HG02798 (cell line): Measurements from ENCODE around the gene MRS2.

ENCODE experiments used
- ATAC-seq: cut with Tn5 transposase; IDR thresholded peaks from one replicate; pipeline ENCODE4 v1.9.1; 2021; ENCODE audit warnings: mild to moderate bottlenecking; ENCODE audit not compliant: unreplicated experiment, poor library complexity

Gene MRS2

DNA sequence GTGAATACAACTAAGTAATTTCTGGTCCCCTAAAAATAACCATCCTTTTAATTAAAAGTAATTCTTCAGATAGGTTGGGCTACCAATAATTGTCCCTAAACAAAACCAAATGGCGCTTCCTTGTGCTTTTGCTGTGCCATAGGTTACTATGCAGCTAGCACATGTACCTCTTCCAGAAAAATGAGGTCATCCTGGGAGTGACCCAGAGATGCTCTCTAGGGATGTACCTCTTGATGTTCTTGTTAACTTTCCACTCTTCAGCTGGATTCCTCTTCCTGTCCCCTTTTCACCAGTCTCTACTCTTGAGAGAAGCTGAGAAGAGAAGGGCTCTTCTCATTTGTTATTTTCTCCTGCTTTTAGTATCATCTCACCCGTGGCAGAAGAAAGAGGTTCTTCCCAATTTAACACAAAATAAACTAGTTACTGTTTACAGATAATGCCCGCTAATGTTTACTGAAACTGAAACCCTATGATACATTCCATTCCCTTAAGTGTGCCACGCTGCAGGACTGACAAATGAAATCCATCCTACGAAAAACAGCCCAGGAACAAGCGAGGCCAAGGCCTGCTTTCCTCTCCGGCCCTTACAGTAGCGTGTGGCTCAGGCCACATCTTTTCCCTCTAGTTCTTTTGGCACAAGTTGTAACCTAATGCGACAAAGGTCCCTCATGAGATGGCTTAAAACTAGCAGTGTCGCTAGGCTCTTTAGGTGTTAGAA lies 24.2 kb downstream of the MRS2 start:
- no peak for ATAC-seq

GRCh38 chr6:24428615-24429014 lies 25.9 kb downstream of the MRS2 start:
- no peak for ATAC-seq

- no peak for ATAC-seq
These were observed 26.4 kb downstream of the MRS2 start for GRCh38 chr6:24429146-24429545.

- no peak for ATAC-seq
These were observed 27.4 kb downstream of the MRS2 start for GRCh38 chr6:24430086-24430485.

- ATAC-seq: no peak
These were observed 28.3 kb downstream of the MRS2 start for GRCh38 chr6:24431045-24431451.

DNA sequence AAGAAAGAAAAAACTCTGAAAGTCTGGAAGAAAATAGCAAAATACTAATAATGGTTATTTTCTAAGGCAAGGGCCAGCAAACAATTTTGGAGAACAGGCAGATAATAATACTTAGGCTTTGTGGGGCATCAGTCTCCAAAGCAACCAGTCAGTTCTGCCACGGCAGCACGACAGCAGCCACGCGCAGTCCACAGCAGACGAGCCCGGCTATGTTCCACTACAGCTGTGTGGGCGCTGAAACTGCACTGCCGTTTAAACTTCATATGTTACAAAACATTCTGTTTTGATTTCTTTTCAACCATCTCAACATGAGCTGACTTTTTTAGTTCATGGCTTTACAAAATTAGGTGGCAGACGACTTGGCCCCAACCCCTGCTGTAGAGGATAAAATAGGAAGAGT lies 29.9 kb downstream of the MRS2 start:
- no peak for ATAC-seq

- ATAC-seq: no peak
These were observed 34.2 kb downstream of the MRS2 start for GRCh38 chr6:24436979-24437378.

DNA sequence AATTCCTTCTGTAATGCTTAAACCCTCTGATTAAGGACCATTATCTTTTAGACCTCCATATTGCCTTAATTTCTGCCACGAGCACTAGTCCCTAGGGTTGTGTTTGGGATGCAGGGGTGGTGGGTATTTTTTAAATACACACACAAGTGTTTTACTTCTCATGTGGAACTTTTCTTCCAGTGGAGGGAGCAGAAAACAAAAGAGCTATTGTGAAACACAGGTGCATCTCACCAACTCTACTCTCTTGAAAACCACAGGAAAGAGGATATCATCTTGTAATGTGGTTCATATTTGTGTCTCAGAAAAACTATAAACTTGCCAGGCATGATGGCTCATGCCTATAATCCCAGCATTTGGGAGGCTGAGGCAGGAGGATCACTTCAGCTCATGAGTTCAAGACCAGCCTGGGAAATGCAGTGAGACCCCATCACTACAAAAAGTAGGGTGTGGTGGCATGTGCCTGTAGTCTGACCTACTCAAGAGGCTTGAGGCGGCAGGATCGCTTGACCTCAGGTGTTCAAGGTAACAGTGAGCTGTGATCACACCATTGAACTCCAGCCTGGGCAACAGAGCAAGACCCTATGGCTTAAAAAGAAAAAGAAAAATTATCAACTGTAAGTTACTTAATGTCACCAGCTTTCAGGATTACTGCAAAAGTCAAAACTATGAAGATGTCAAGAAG lies 37.3 kb downstream of the MRS2 start:
- no peak for ATAC-seq

GRCh38 chr6:24440897-24441598 lies 38.3 kb downstream of the MRS2 start:
- no peak for ATAC-seq

GRCh38 chr6:24441599-24441904 lies 38.8 kb downstream of the MRS2 start:
- no peak for ATAC-seq

- ATAC-seq: no peak
These were observed 41.9 kb downstream of the MRS2 start for GRCh38 chr6:24444588-24444987.

DNA sequence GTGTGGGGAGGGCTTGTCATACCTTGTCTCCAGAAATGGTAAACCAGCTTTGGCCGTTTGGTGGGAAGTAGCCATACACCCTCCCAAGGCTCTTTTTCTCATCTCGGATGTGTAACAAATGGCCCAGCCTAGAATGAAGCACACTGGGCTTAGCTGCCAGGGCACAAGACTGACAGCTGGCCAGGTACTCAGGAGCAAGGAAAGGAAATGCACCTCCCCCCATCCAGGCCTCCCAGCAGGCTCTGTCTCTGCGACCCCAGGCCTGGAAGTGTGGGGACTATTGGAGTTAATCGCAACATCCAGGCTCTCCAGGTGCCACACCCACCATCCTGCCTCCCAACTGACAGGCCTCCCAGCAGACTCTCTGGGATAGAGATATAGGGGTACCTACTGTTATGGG lies 43.0 kb downstream of the MRS2 start:
- no peak for ATAC-seq

- no peak for ATAC-seq
These were observed 43.9 kb downstream of the MRS2 start for GRCh38 chr6:24446670-24447069.

DNA sequence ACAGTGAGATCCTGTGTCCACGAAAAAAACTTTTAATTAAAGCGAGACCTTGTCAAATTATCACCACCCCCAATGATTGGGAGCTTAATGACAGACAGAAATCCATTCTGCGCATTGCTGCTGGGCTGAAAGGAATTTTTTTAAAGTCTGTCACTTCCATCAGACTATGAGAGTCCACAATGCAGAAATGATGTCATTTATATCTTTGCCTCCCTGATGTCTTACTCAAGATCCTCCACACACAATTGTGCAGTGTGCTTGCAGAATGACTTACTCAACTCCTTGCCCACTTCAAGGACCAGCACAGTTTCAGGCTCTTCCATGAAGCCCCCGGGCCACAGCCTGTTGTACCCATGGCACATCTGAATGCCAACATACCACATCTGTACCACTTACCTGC lies 45.7 kb downstream of the MRS2 start:
- no peak for ATAC-seq

DNA sequence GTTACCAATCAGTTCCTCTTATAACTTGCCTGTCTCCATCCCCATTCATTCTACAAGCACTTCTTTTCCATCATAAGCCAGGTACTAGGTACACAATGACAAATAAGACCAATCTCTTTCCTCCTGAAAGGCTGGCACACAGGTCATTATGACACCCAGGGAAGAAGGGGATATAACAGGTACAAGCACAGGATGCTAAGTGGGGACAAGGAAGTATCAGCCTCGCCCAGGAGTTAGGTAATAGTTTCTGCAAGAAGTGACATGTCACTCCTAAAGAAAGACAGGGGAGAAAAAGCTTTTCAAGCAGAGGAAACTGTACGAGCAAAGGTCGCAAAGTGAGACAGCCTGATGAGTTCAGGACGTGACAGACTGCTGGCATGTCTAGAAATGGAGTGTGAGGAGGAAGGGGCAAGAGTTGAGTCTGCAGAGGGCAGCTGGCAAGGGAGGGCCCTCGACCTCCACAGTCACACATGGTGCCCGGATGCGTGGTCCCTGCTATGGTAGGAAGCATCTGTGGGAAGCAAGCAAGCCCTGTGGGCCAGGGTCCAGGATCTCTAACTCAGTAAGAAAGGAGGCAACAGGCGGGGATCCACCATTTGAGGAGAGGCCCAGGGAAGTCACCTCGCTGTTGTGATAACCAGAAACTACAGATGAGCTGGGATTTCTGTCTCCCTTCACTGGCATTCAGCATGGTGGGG lies 46.2 kb downstream of the MRS2 start:
- ATAC-seq: no peak

DNA sequence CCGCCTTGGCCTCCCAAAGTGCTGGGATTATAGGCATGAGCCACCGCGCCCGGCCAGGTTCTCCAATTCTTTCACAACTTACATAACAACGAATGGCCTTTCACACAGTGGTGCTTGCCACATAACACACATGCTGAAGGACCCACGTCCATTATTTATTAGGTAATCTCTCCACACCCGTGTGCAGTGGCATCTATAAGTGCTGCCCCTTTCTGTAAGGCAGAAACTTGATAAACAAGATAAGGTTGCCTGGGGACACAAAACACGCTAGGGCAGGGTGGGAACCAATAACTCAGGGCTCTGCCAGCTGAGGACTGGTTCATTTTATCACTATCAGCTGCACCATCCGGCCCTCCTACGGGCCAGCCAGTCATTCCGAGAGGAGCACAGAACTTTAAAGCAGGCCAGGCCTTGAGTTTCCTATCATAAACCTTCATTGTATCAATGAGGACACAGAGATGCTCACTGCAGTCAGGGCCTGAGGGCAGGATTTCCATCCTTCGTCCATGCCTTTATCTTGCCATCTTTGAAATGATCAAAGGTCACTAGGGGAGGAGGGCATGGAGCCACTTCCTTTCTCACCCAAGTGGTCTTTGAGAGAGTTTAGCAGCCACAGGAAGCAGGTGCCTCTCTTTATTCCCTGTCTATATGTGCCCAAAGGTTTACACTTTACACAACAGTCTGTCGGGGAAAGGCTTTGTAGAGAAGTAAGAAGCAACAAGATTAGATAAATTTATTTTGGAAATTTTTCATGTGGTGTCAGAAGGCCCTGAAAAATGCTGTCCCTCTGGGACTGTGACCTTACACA lies 49.0 kb downstream of the MRS2 start:
- no peak for ATAC-seq

DNA sequence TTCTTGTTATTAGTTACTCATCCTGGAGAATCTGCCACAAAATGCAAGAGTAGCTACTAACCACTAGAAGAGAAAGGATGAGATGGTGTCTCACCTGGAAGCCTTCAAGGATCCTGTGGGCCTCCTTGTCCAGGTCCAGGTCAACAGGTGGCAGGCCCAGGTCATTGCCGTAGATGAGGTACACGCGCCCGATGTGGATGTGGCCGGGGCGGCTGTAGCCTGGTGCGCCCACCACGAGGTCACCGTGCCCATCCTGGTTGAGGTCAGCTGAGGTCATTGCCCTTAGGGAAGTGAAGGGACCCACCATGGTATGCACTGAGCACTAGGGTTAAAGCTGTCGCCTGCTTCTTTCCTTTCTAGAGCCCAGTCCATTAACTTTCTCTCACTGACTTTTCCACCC lies 51.2 kb downstream of the MRS2 start:
- no peak for ATAC-seq

- no peak for ATAC-seq
These were observed 51.7 kb downstream of the MRS2 start for GRCh38 chr6:24454452-24454851.

GRCh38 chr6:24455061-24455460 lies 52.3 kb downstream of the MRS2 start:
- no peak for ATAC-seq

DNA sequence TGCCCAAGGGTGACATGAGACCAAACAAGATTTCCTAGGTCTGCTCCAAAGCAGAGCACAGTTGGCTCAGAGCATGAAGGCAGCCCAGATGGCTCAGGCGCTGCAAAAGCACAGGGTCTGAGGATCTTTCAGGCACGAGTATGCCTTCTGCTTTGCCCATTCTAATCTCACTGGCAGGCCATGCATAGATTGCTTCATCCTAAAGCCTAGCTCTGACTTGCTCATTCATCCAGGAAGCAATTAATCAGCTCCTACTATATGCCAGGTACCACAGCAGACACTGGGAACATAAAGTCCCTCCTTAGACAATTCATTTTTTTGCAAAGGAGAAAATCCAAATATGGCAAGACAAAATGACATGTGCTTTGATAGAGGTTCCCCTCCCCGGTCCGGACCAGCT lies 55.4 kb downstream of the MRS2 start:
- ATAC-seq: no peak
